H1 (cell line): ENCODE results near the gene IZUMO2.
"Not testable (repeated sequence)": the region's sequence is repeated elsewhere in the genome, so short reads cannot be mapped to it uniquely, and the experiment has no call there.

Source experiments
- CTCF ChIP-seq, 3 experiments: IDR thresholded peaks; 1 replicate in 2 of 3; 2 replicates in 1 of 3; pipeline versions ENCODE4 v1.5.1 to v1.6.1; 2011; ENCODE audit warnings: low read length in 3 of 3, mild to moderate bottlenecking in 3 of 3, inconsistent platforms in 2 of 3, low read depth in 1 of 3, moderate library complexity in 1 of 3; ENCODE audit not compliant: insufficient read depth in 1 of 3; ENCODE audit errors: control extremely low read depth in 1 of 3
- GABPA ChIP-seq: IDR thresholded peaks from 2 replicates; pipeline ENCODE4 v1.6.1; 2011; ENCODE audit warnings: mild to moderate bottlenecking, low read length, moderate library complexity, borderline replicate concordance; ENCODE audit not compliant: insufficient read depth
- JUND ChIP-seq: IDR thresholded peaks from 2 replicates; pipeline ENCODE4 v1.6.1; 2011; ENCODE audit warnings: mild to moderate bottlenecking, improper control_type of control experiment, low read length
- MAX ChIP-seq: IDR thresholded peaks from 2 replicates; pipeline ENCODE4 v1.6.1; 2012; ENCODE audit warnings: inconsistent platforms
- POLR2A ChIP-seq, 2 experiments: IDR thresholded peaks; 1 replicate in 1 of 2; 2 replicates in 1 of 2; pipeline ENCODE4 v1.6.1; 2011; ENCODE audit warnings: low read depth in 2 of 2, low read length in 2 of 2, mild to moderate bottlenecking in 2 of 2; ENCODE audit errors: control extremely low read depth in 1 of 2
- POLR2AphosphoS5 ChIP-seq: IDR thresholded peaks from 2 replicates; pipeline ENCODE4 v1.6.1; 2011; ENCODE audit warnings: low read depth, low read length
- SRF ChIP-seq: IDR thresholded peaks from 2 replicates; pipeline ENCODE4 v1.6.1; 2011; ENCODE audit warnings: mild to moderate bottlenecking, low read depth, low read length, moderate library complexity
- TEAD4 ChIP-seq: IDR thresholded peaks from 2 replicates; pipeline ENCODE4 v1.6.1; 2012; ENCODE audit warnings: low read depth, low read length, inconsistent platforms, mixed read lengths

- not testable (repeated sequence) for TF ChIP-seq MAX; POLR2A (IDR thresholded peaks at IDR 0.05; ENCODE audit: control extremely low read depth in 1 of 2, low read depth in 2 of 2, low read length in 2 of 2); GABPA; CTCF (IDR thresholded peaks at IDR 0.05; ENCODE audit: control extremely low read depth in 1 of 3, insufficient read depth in 1 of 3, low read depth in 1 of 3, low read length in 3 of 3); POLR2AphosphoS5; TEAD4; SRF; JUND
These were observed 28.0 kb downstream of the IZUMO2 start for GRCh38 chr19:50134777-50135719.
